Embryonic facial prominence (tissue), 1 donor: ENCODE data around the gene FDX2.
"Not testable (repeated sequence)": the region's sequence is repeated elsewhere in the genome, so short reads cannot be mapped to it uniquely, and the experiment has no call there.

Source experiments
- DNase-seq: peaks from one replicate; pipeline ENCODE4 v3.0.0-alpha.2; 2016; ENCODE audit errors: extremely low spot score

FDX2 gene

GRCh38 chr19:10315335-10316214, at the start of gene FDX2:
Gene FDX2, minus strand, starts transcription at chr19:10316015. Its CDS starts 19 bp downstream, at chr19:10315996.
- DNase-seq = no peak

- no peak for DNase-seq
Measured at GRCh38 chr19:10365518-10365917, 49.7 kb upstream of the FDX2 start.

GRCh38 chr19:10364644-10365043, 48.8 kb upstream of the FDX2 start:
- no peak for DNase-seq

GRCh38 chr19:10363789-10364281, 48.0 kb upstream of the FDX2 start:
- DNase-seq = no peak

GRCh38 chr19:10362259-10362658, 46.4 kb upstream of the FDX2 start:
- no peak for DNase-seq

- no peak for DNase-seq
Measured at GRCh38 chr19:10361569-10362011, 45.8 kb upstream of the FDX2 start.

- DNase-seq = no peak
Measured at GRCh38 chr19:10356431-10356830, 40.6 kb upstream of the FDX2 start.

GRCh38 chr19:10353793-10354391, 38.1 kb upstream of the FDX2 start:
- DNase-seq = peak; percentile 29

- DNase-seq = no peak
Measured at GRCh38 chr19:10352764-10353671, 37.2 kb upstream of the FDX2 start.

GRCh38 chr19:10346509-10346908, 30.7 kb upstream of the FDX2 start:
- DNase-seq = no peak

GRCh38 chr19:10344780-10345179, 29.0 kb upstream of the FDX2 start:
- no peak for DNase-seq

- no peak for DNase-seq
Measured at GRCh38 chr19:10343495-10343894, 27.7 kb upstream of the FDX2 start.

- DNase-seq = no peak
Measured at GRCh38 chr19:10339977-10340376, 24.2 kb upstream of the FDX2 start.

GRCh38 chr19:10339380-10339960, 23.7 kb upstream of the FDX2 start, which contains the start of gene ICAM3:
Gene ICAM3, minus strand, starts transcription at chr19:10339624. Its CDS starts 10 bp downstream, at chr19:10339614.
- DNase-seq = no peak

- no peak for DNase-seq
Measured at GRCh38 chr19:10338940-10339339, 23.1 kb upstream of the FDX2 start.

- not testable (repeated sequence) for DNase-seq
Measured at GRCh38 chr19:10336725-10337124, 20.9 kb upstream of the FDX2 start.

GRCh38 chr19:10335352-10335985, 19.7 kb upstream of the FDX2 start:
- DNase-seq = no peak

- no peak for DNase-seq
Measured at GRCh38 chr19:10334588-10335351, 19.0 kb upstream of the FDX2 start.

- no peak for DNase-seq
Measured at GRCh38 chr19:10333758-10334587, 18.2 kb upstream of the FDX2 start.
